Superior temporal gyrus (tissue), 1 donor: ENCODE results near the gene PRKCD.
A peak's percentile ranks its signal among the peaks of the same experiment; 100 is the strongest.

Experiments used
- DNase-seq: peaks from one replicate; pipeline ENCODE4 v3.0.0-alpha.2; 2016; ENCODE audit errors: extremely low spot score

The PRKCD gene

DNA sequence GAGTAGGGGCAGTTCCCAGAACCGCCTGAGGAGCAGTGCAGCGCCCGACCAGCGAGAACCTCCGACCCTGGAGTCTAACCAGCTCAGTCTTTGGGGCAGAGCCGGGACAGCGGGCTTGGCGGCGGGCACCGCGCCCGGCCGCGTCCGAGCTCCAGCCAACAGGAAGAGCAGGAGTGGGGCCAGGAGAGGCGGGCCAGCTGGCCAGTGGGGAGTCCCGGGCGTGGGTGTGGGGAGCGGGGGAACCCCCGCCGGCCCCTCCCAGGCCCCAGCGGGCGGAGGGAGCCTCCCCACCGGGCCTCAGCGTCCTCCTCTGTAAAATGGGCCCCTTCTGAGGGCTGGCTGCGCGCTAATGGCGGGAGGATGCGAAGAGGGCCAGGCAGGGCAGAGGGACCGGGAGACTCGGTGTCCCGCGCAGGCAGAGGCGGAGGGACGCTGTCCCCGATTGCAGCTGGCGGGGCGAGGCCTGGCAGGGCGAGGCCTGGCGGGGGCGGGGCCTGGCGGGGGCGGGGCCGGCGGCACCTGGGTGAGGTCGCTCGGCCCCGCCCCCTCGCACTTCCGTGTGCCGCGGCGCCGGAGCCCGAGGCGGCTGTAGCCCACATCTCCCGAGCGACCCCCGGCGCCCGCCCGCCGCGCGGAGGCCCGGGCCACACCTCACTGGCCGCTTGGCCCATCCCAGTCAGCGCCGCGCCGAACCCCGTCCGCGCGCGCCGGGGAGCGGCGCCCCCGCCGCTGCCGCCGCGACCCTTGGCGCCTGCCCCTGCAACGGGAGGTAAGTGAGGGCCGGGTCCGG is at the start of gene PRKCD:
TSS of gene PRKCD (plus strand) at position 550 of the 790 bp plus-strand sequence. CDS start 17,214 bp downstream, outside the sequence.
- peak; percentile 60 for DNase-seq

- DNase-seq, result no peak
Observed at GRCh38 chr3:53111822-53112221, 49.2 kb upstream of the PRKCD start.

GRCh38 chr3:53113293-53114010 is 47.6 kb upstream of the PRKCD start:
- DNase-seq, result no peak

DNA sequence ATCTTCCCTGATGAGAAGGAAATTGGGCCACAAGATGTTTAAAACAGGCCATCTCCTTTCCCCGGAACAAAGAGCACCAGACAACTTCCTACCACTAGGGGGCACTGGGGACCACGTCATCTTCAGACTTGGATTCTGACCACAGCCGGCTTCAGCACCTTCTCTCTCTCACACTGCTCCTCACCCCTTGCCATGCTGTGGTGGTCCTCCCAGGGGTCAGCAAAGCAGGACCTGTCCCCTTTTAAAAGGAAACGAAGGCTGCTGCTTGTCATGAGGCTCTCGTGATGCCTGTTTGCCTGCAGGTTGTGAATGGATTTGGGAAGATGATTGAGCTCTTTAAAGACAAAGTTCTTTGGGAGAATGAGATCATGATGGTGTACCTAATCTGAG is 47.0 kb upstream of the PRKCD start:
- peak; percentile 95 for DNase-seq

- DNase-seq, result no peak
Observed at GRCh38 chr3:53114412-53115074, 46.5 kb upstream of the PRKCD start.

- DNase-seq, result no peak
Observed at GRCh38 chr3:53116956-53117355, 44.1 kb upstream of the PRKCD start.

DNA sequence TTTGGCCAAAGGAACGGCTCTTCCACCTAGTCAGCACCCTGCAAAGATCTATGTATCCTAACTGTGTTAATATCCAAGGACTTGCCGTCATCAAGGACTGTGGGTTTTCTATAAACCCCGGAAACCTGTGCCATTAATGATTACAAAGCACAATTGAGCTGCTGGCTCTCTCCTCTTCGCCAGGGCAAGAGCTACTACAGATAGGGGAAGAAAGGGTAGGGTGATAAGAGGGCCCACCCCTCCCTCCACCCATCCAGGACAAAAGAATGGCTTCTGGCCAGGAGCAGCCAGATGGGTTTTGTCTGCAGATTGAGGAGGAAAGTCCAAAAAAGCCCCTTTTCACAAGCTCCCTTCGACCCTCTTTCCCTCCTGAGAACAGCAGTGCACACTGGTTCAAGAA is 40.7 kb upstream of the PRKCD start:
- no peak for DNase-seq

- no peak for DNase-seq
Observed at GRCh38 chr3:53122255-53122932, 38.6 kb upstream of the PRKCD start.

DNA sequence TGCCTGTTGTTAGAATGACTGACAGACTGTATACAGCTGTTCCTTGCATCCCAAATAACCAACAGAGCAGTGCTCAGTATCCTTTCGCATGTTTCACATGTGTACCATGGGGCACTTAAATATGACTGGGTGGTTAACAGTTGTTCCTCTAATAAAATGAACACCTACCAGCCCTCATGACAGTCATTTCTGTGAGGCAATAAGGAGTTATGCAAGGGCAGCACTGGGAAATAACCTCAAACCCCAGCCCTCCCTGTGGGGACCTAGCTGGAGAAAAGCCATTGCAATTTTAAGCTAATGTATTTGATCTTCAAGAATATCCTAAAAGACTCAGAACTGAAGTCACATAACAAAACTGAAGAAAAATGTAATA is 38.1 kb upstream of the PRKCD start:
- DNase-seq, result no peak

DNA sequence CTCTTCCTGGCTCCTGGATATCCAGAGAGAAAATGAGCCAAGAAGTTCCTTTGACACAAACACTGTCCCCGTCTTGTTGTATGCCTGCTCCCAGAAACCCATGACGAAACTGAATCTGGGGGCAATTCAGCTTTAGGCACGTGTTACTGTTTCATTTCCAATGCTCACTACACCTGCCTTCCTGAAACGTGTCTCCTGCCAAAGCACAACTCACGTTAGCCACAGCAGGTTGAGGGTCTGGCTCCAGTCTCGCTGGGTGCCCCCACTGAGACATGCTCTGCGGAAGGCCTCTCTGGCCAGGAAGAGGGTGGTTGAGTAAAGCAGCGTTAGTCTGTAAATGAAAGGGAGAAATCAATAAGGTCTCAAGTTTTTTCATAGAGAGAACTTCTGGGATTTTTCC is 37.5 kb upstream of the PRKCD start:
- no peak for DNase-seq

GRCh38 chr3:53123953-53124352 is 37.1 kb upstream of the PRKCD start:
- no peak for DNase-seq

DNA sequence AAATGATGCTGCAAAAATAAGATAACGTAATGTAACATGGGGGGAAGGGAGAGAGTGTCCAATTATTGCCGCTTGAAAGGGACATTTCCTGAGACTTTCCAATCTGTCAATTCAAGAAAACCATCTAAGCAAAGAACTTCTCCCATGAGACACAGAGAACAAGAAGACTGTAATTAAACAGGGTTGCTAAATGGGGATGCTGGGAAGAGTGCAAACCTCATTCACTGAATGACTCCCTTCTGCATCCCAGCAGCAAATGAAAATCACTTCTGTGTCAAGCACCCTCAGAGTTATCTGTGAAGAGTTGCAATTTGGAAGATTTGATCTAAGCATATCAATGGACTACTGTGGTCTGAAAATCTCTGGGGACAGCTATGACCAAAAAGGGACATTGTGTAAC is 34.4 kb upstream of the PRKCD start:
- no peak for DNase-seq

DNA sequence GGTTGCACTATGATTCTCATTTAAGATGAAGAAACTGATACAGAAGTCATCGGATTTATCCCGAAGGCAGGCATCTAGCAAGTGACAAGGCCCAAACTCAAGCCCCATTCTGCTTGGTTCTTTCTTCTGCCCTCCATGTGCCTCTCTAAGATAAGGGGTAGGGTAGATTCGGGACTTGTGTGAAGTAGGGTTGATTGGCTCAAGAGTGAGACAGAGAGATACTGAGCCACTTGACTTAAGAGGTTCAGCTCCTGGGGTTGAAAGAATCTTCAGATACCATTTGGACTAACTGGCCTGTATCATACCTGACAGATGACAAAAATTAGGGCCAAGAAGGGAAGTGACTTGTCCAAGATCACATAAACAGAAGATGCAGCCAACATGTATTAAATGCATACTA is 31.7 kb upstream of the PRKCD start:
- no peak for DNase-seq

- DNase-seq, result peak; percentile 97
Observed at GRCh38 chr3:53130179-53131061, 30.6 kb upstream of the PRKCD start, which contains the start of gene RFT1. TSS of gene RFT1 (minus strand) at chr3:53130435. CDS start at chr3:53130400, 35 bp downstream.

DNA sequence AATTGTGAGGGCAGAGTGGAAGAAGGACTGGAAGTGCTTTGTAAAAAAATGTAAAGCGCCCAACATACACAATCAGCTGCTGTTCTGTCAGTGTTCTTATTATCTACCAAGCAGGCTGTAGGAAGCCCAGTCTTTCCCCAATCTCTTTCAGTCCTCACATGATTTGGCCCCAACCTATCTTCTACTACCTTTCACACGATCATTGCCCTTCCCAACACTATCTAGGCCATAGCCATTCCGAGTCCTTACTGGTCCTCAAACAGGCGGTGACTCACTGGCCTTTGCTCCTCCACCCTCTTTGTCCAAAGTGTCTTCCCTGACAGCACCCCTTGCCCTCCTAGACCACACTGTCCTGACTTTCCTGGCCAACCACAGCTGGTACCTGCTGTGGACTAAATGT is 29.9 kb upstream of the PRKCD start:
- no peak for DNase-seq

DNA sequence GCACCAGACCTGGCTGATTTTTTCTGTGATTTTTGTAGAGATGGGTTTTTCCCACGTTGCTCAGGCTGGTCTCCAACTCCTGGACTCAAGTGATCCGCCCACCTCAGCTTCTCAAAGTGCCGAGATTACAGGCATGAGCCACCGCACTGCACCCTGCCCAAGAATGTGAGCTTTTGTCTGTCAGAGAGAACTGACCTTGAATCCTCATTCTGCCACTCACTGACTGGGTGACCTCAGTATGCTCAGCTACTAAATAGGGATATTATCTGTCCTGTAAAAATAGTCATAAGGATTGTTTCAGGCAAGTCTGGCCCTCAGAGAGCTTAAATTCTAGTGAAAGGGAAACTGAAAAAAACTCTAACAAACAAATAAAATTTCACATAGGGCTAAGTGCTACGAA is 28.7 kb upstream of the PRKCD start:
- no peak for DNase-seq

- DNase-seq, result peak; percentile 46
Observed at GRCh38 chr3:53134631-53135232, 26.3 kb upstream of the PRKCD start.

GRCh38 chr3:53137221-53137620 is 23.8 kb upstream of the PRKCD start:
- DNase-seq, result no peak

DNA sequence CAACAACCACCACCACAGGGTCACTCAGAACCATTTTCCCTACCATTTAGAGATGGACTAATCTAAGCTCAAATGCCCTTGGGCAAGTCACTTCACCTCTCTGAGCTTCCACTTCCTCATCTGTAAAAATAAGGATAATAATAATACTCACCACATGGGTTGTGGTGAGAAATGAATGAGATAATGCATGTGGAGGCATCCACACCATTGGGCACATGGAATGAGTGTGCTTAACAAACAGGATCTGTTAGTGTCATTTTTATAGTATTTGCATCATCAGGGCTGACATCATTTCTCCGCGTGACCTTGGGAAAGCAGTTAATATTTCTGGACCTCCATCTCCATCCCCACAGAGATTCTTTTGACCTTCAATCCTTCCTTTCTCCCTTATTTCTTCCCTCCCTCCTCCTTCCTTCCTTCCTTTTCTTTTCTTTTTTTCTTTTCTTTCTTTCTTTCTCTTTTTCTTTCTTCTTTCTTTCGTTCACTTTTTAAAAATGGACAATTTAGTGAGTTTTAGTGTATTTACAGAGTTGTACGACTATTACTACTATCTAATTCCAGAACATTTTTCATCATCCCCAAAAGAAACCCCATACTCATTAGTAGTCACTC is 23.1 kb upstream of the PRKCD start:
- DNase-seq, result no peak
